Esophagus muscularis mucosa (tissue), 4 donors: ENCODE measurements around the gene FILIP1L. TPM values are rescaled to one million over a fixed set of nuclear protein-coding genes. Genes with fewer than 3 reads are reported as not detected.

Source experiments
- small RNA-seq, 3 donors: library from RNA; depleted of rRNA; stranded (forward); fragments of <200 nt; gene quantifications; one replicate each; pipeline ENCODE3, GENCODE V24; 2016
- total RNA-seq, 4 donors: library from RNA; depleted of rRNA; stranded (reverse); fragments of >200 nt; gene quantifications; one replicate each; pipeline versions ENCODE4 v1.1.0 to v1.2.1, GENCODE V29; 2016

Gene FILIP1L
- total RNA-seq, 4 donors from 2014 or later = 120 to 134 (median 127) TPM

Small RNAs within 50 kb of the gene (small RNA-seq; reads per million reads assigned to genes)
- 0 reads per million in 3 donors for gene MIR3921

Other genes starting within 250 kb of the FILIP1L start
- gene TBC1D23, start 146.5 kb upstream of the FILIP1L start, total RNA-seq = 10 to 100 TPM; 21.2 to 32.8 (median 26.9) TPM
- 10 to 100 TPM; 15.6 to 34.1 (median 18.5) TPM for gene NIT2, start 220.3 kb upstream of the FILIP1L start, total RNA-seq